ENCODE data around the gene SLC45A2.

SLC45A2 gene

GRCh38 chr5:34022121-34022705 lies 37.7 kb upstream of the SLC45A2 start:
- H3K4me3 ChIP-seq (ENCODE audit: low read depth, low read length) = no peak overlapping the region
- no peak for TF ChIP-seq CTCF (IDR thresholded peaks at IDR 0.05; ENCODE audit: borderline replicate concordance, insufficient read depth, low read depth, low read length)

GRCh38 chr5:34021334-34021733 lies 36.8 kb upstream of the SLC45A2 start:
- TF ChIP-seq CTCF (IDR thresholded peaks at IDR 0.05; ENCODE audit: borderline replicate concordance, insufficient read depth, low read depth, low read length) = no peak
- H3K4me3 ChIP-seq (ENCODE audit: low read depth, low read length) = no peak overlapping the region

- H3K4me3 ChIP-seq (ENCODE audit: low read depth, low read length) = no peak overlapping the region
- TF ChIP-seq CTCF (IDR thresholded peaks at IDR 0.05; ENCODE audit: borderline replicate concordance, insufficient read depth, low read depth, low read length) = no peak
Measured at GRCh38 chr5:34020726-34021125, 36.2 kb upstream of the SLC45A2 start.

GRCh38 chr5:34017254-34017653 lies 32.8 kb upstream of the SLC45A2 start:
- TF ChIP-seq CTCF (IDR thresholded peaks at IDR 0.05; ENCODE audit: borderline replicate concordance, insufficient read depth, low read depth, low read length) = no peak
- H3K4me3 ChIP-seq (ENCODE audit: low read depth, low read length) = no peak overlapping the region

GRCh38 chr5:34016750-34017149 lies 32.3 kb upstream of the SLC45A2 start:
- no peak for TF ChIP-seq CTCF (IDR thresholded peaks at IDR 0.05; ENCODE audit: borderline replicate concordance, insufficient read depth, low read depth, low read length)

GRCh38 chr5:34016222-34016621 lies 31.7 kb upstream of the SLC45A2 start:
- TF ChIP-seq CTCF (IDR thresholded peaks at IDR 0.05; ENCODE audit: borderline replicate concordance, insufficient read depth, low read depth, low read length) = no peak

More at GRCh38 chr5:34016750-34017149, 32.3 kb upstream of the SLC45A2 start:
- no peak overlapping the region for H3K4me3 ChIP-seq (ENCODE audit: low read depth, low read length)

GRCh38 chr5:34015120-34015822 lies 30.8 kb upstream of the SLC45A2 start:
- no peak for TF ChIP-seq CTCF (IDR thresholded peaks at IDR 0.05; ENCODE audit: borderline replicate concordance, insufficient read depth, low read depth, low read length)
- H3K4me3 ChIP-seq (ENCODE audit: low read depth, low read length) = no peak overlapping the region

More at GRCh38 chr5:34016222-34016621, 31.7 kb upstream of the SLC45A2 start:
- no peak overlapping the region for H3K4me3 ChIP-seq (ENCODE audit: low read depth, low read length)

All from GM12875 (cell line).